GM23248 (cell line): Measurements from ENCODE around the gene GJB4. TPM values are rescaled to one million over a fixed set of nuclear protein-coding genes. Genes with fewer than 3 reads are reported as not detected.

Experiments
- DNase-seq: peaks from one replicate; pipeline ENCODE4 v3.0.0-alpha.2; 2015
- H2AFZ ChIP-seq: fragments of 200-600 bp; sonication (generic); 2 replicates; pipeline ENCODE4 v1.6.1; 2016; ENCODE audit warnings: antibody characterized with exemption
- H3F3A ChIP-seq: fragments of 200-600 bp; sonication (generic); 2 replicates; pipeline ENCODE4 v1.6.1; 2016; ENCODE audit warnings: mild to moderate bottlenecking, antibody characterized with exemption, mixed run types; ENCODE audit not compliant: insufficient read depth
- H3K27ac ChIP-seq: fragments of 200-600 bp; sonication (generic); 2 replicates; pipeline ENCODE4 v1.5.1; 2016; ENCODE audit warnings: mild to moderate bottlenecking
- H3K27me3 ChIP-seq: fragments of 200-600 bp; sonication (generic); replicated peaks from 2 replicates; pipeline ENCODE4 v1.6.1; 2016; ENCODE audit warnings: mild to moderate bottlenecking; ENCODE audit not compliant: insufficient read depth
- H3K36me3 ChIP-seq: fragments of 200-600 bp; sonication (generic); 2 replicates; pipeline ENCODE4 v1.6.1; 2016; ENCODE audit warnings: low read depth, mild to moderate bottlenecking
- H3K4me1 ChIP-seq: fragments of 200-600 bp; sonication (generic); 2 replicates; pipeline ENCODE4 v1.6.1; 2016; ENCODE audit warnings: mild to moderate bottlenecking; ENCODE audit not compliant: insufficient read depth
- H3K4me2 ChIP-seq: fragments of 200-600 bp; sonication (generic); one replicate; pipeline ENCODE4 v1.6.1; 2016; ENCODE audit warnings: mild to moderate bottlenecking; ENCODE audit not compliant: unreplicated experiment
- H3K4me3 ChIP-seq: fragments of 200-600 bp; sonication (generic); 2 replicates; pipeline ENCODE4 v1.5.1; 2016; ENCODE audit warnings: mild to moderate bottlenecking
- H3K79me2 ChIP-seq: fragments of 200-600 bp; sonication (generic); 2 replicates; pipeline ENCODE4 v1.6.1; 2016; ENCODE audit warnings: mild to moderate bottlenecking; ENCODE audit not compliant: insufficient read depth
- H3K9ac ChIP-seq: fragments of 200-600 bp; sonication (generic); 2 replicates; pipeline ENCODE4 v1.6.1; 2016; ENCODE audit warnings: mild to moderate bottlenecking
- H3K9me2 ChIP-seq: fragments of 200-600 bp; sonication (generic); 2 replicates; pipeline ENCODE4 v1.6.1; 2016; ENCODE audit warnings: mixed run types, mild to moderate bottlenecking, moderate library complexity; ENCODE audit not compliant: insufficient read depth
- H3K9me3 ChIP-seq: fragments of 200-600 bp; sonication (generic); one replicate; pipeline ENCODE4 v1.6.1; 2017; ENCODE audit warnings: low read depth
- H4K20me1 ChIP-seq: fragments of 200-600 bp; sonication (generic); 2 replicates; pipeline ENCODE4 v1.6.0; 2016; ENCODE audit not compliant: insufficient read depth
- EZH2 ChIP-seq: fragments of 200-600 bp; sonication (generic); IDR thresholded peaks from 2 replicates; pipeline ENCODE4 v1.6.1; 2018; ENCODE audit warnings: antibody characterized with exemption, mild to moderate bottlenecking; ENCODE audit not compliant: insufficient read depth, poor library complexity, severe bottlenecking
- EZH2phosphoT487 ChIP-seq: fragments of 200-600 bp; sonication (generic); IDR thresholded peaks from 2 replicates; pipeline ENCODE4 v1.6.1; 2018; ENCODE audit warnings: antibody characterized with exemption, moderate library complexity, mild to moderate bottlenecking, low read depth; ENCODE audit not compliant: insufficient read depth
- WGBS, 2 experiments: methylation state at CpG; one replicate each; pipeline ENCODE4 v1.1.6; 2015 to 2017; ENCODE audit warnings: low lambda C conversion rate in 2 of 2, low coverage in 1 of 2; ENCODE audit errors: missing lambda C conversion rate in 2 of 2; 5-methylcytosine and 5-hydroxymethylcytosine counted together
- in situ Hi-C: fragments of 300-500 bp; cut with MboI; formaldehyde crosslinking; loops from 2 replicates; pipeline ENCODE4 v1.15.0; 2020
- polyA plus RNA-seq: library from polyadenylated mRNA; unstranded; fragments of >200 nt; fragmentation: Nextera tagmentation; extraction: Ambion mirVana; gene quantifications from 2 replicates; pipeline ENCODE4 v1.2.1, GENCODE V29; 2016
- total RNA-seq: library from RNA; depleted of rRNA; stranded (reverse); fragments of >200 nt; shearing (Covaris generic); gene quantifications from 2 replicates; pipeline ENCODE4 v1.2.3, GENCODE V29; 2014

GJB4 gene
- total and polyA plus RNA-seq, 2 experiments from 2014 or later, result not detected

DNA sequence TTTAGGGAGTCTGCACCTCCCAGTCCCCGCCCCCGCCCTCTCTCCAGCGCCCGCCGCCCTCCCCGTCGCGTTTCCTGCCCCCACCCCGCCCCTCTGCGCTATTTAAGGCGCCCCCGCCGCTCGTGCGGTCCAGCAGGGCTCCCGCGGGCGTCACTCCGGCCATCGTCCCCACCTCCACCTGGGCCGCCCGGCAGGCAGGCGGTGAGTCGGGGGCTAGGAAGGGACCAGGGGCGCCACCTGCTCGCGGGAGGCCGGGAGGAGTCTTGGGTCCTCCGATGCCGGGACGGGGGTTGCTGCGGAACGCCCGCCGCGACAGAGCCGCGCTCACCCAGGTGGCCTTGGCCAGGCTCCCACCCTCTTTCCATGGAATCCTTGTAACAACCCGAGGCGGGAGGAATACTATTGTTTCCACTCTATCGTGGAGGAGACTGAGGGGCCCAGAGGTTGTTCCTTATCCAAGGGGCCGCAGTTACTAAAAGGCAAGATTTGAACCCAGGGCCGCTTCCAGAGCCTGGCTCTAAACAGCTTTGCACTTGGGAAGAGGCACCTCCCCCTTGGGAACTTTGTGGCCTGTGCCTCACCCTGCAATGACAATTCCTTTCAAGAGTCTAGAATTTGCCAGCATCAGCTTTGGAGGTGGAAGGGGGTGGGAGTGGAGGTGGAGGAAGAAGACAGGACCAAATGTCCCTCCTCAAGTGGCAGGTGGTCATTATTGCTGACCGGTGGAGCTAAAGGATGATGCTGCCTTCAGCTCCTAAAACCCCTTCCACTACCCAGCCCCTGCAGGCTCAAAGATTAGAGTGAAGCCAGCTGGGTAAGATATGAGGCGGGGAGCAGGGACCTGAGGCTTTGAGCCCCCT, 33.6 kb downstream of the GJB4 start, which contains the start of gene GJA4:
Gene GJA4 (plus strand): TSS at position 132 of the 860 bp plus-strand sequence. CDS start 1,215 bp downstream, outside the sequence.
- Histone ChIP-seq H3K27ac (no peak within 1 kb of the TSS), H3K9me2 (no peaks in the 10 kb centered on the region), H3K9ac (no peak within 1 kb of the TSS), H3K79me2 (no peaks in the 10 kb centered on the region), H3K4me1 (no peaks in the 10 kb centered on the region), H3K36me3 (no peaks in the 10 kb centered on the region), H3F3A (no peaks in the 10 kb centered on the region), H3K9me3 (no peaks in the 10 kb centered on the region), H3K4me2 (no peak within 1 kb of the TSS), H2AFZ (no peak within 1 kb of the TSS), H3K27me3 (no peaks in the 10 kb centered on the region), H3K4me3 (no peak within 1 kb of the TSS), H4K20me1 (no peaks in the 10 kb centered on the region)
- no peak for DNase-seq
- in situ Hi-C loops, result no loop called here
- WGBS, 2 experiments, result 11 to 22% methylated on average over 24 to 45 of the region's 45 CpGs
- no peak for TF ChIP-seq EZH2
- TF ChIP-seq EZH2phosphoT487, result 0 out of 2 replicates have a peak, but pooled peaks have one; percentile 25

DNA sequence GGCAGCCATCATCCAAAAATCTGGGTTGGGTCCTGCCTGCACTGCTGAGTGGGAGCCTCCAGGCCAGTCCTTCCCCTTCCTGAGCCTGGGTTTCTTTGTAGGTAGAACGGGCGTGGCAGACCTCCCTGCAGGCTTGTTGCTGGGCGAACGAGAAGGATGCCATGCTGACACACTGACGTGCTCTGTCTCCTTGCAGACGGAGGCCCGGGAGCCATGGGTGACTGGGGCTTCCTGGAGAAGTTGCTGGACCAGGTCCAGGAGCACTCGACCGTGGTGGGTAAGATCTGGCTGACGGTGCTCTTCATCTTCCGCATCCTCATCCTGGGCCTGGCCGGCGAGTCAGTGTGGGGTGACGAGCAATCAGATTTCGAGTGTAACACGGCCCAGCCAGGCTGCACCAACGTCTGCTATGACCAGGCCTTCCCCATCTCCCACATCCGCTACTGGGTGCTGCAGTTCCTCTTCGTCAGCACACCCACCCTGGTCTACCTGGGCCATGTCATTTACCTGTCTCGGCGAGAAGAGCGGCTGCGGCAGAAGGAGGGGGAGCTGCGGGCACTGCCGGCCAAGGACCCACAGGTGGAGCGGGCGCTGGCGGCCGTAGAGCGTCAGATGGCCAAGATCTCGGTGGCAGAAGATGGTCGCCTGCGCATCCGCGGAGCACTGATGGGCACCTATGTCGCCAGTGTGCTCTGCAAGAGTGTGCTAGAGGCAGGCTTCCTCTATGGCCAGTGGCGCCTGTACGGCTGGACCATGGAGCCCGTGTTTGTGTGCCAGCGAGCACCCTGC, 34.7 kb downstream of the GJB4 start:
- Histone ChIP-seq H3K27ac (no peak overlapping the region), H3K27me3 (no peaks in the 10 kb centered on the region), H3K4me3 (no peak overlapping the region), H3K9me3 (no peaks in the 10 kb centered on the region), H3K9ac (no peak overlapping the region), H3K79me2 (no peaks in the 10 kb centered on the region), H3F3A (no peaks in the 10 kb centered on the region), H2AFZ (no peak overlapping the region), H4K20me1 (no peaks in the 10 kb centered on the region), H3K36me3 (no peaks in the 10 kb centered on the region), H3K4me2 (no peak overlapping the region), H3K9me2 (no peaks in the 10 kb centered on the region), H3K4me1 (no peaks in the 10 kb centered on the region)
- in situ Hi-C loops, result no loop called here
- DNase-seq, result no peak
- TF ChIP-seq EZH2, result no peak
- no peak for TF ChIP-seq EZH2phosphoT487
- 91 to 92% methylated on average over 38 to 40 of the region's 40 CpGs for WGBS, 2 experiments

DNA sequence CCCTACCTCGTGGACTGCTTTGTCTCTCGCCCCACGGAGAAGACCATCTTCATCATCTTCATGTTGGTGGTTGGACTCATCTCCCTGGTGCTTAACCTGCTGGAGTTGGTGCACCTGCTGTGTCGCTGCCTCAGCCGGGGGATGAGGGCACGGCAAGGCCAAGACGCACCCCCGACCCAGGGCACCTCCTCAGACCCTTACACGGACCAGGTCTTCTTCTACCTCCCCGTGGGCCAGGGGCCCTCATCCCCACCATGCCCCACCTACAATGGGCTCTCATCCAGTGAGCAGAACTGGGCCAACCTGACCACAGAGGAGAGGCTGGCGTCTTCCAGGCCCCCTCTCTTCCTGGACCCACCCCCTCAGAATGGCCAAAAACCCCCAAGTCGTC, 35.2 kb downstream of the GJB4 start:
- Histone ChIP-seq H3K36me3 (no peaks in the 10 kb centered on the region), H2AFZ (no peak overlapping the region), H3K9me2 (no peaks in the 10 kb centered on the region), H3K4me1 (peaks cover 1% of the 10 kb centered on the region; the same call in 1 of the 2 replicates), H3K4me3 (no peak overlapping the region), H3F3A (no peaks in the 10 kb centered on the region), H3K79me2 (no peaks in the 10 kb centered on the region), H3K27ac (no peak overlapping the region), H3K9me3 (no peaks in the 10 kb centered on the region), H3K4me2 (no peak overlapping the region), H4K20me1 (no peaks in the 10 kb centered on the region), H3K27me3 (no peaks in the 10 kb centered on the region), H3K9ac (no peak overlapping the region)
- TF ChIP-seq EZH2phosphoT487, result no peak
- no peak for TF ChIP-seq EZH2
- 86 to 89% methylated on average over 12 of the region's 12 CpGs for WGBS, 2 experiments
- no peak for DNase-seq
- in situ Hi-C loops, result no loop called here

DNA sequence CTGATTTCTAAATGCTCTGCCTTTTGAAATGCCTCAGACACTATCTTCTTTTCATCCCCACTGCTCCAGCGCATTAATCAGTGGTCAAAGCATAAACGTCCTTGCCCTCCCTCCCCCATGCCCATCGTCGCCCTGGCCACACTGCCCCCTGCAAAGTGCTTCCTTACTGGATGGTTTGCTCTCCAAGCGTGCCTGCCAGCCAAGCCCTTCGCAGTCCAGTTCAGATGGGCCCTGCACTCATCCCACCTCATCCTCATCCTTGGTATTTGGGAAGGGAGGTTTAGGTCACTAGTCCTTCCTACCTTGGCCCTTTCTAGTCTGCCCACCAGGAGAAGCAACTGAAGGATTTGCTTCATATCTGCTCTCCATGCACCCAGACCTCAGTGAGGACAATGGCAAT, 36.4 kb downstream of the GJB4 start:
- Histone ChIP-seq H3K36me3 (no peaks in the 10 kb centered on the region), H3K9ac (no peak overlapping the region), H4K20me1 (no peaks in the 10 kb centered on the region), H3K9me2 (no peaks in the 10 kb centered on the region), H3K27ac (no peak overlapping the region), H3K4me1 (peaks cover 8% of the 10 kb centered on the region; the same call in 1 of the 2 replicates), H3K27me3 (no peaks in the 10 kb centered on the region), H3F3A (no peaks in the 10 kb centered on the region), H3K4me3 (no peak overlapping the region), H3K79me2 (no peaks in the 10 kb centered on the region), H3K4me2 (no peak overlapping the region), H3K9me3 (no peaks in the 10 kb centered on the region), H2AFZ (no peak overlapping the region)
- no peak for DNase-seq
- in situ Hi-C loops, result no loop called here
- no peak for TF ChIP-seq EZH2
- no peak for TF ChIP-seq EZH2phosphoT487
- 79 to 87% methylated on average over 6 of the region's 6 CpGs for WGBS, 2 experiments
